Adrenal gland (tissue), 5 donors: ENCODE results near the gene FAP.

ENCODE experiments used
- CTCF ChIP-seq, 6 experiments: fragments of 450-650 bp in 4 of 6; fragments of 200-600 bp in 2 of 6; sonication (generic) in 1 of 6; IDR thresholded peaks; 1 replicate in 5 of 6; 2 replicates in 1 of 6; pipeline versions ENCODE4 v1.5.1 to v1.8.0; 2016 to 2021; ENCODE audit warnings: antibody characterized with exemption in 6 of 6, mild to moderate bottlenecking in 2 of 6, moderate library complexity in 1 of 6
- POLR2A ChIP-seq, 2 donors: fragments of 450-650 bp; IDR thresholded peaks; one replicate each; pipeline ENCODE4 v1.6.1; 2017; ENCODE audit warnings: antibody characterized with exemption in 2 of 2, mild to moderate bottlenecking in 2 of 2, moderate library complexity in 1 of 2
- donor health status: DM: no; HTN: no; CAD: no.

- TF ChIP-seq CTCF (IDR thresholded peaks at IDR 0.05) (no peak), POLR2A (IDR thresholded peaks at IDR 0.05) (no peak)
These were observed 87.1 kb downstream of the FAP start for GRCh38 chr2:162156149-162156548.
